HG02973 (cell line): Measurements from ENCODE around the gene CDK4.
A peak's percentile ranks its signal among the peaks of the same experiment; 100 is the strongest.

Source experiments
- ATAC-seq: cut with Tn5 transposase; IDR thresholded peaks from one replicate; pipeline ENCODE4 v1.9.1; 2021; ENCODE audit warnings: moderate library complexity; ENCODE audit not compliant: unreplicated experiment

The CDK4 gene

DNA sequence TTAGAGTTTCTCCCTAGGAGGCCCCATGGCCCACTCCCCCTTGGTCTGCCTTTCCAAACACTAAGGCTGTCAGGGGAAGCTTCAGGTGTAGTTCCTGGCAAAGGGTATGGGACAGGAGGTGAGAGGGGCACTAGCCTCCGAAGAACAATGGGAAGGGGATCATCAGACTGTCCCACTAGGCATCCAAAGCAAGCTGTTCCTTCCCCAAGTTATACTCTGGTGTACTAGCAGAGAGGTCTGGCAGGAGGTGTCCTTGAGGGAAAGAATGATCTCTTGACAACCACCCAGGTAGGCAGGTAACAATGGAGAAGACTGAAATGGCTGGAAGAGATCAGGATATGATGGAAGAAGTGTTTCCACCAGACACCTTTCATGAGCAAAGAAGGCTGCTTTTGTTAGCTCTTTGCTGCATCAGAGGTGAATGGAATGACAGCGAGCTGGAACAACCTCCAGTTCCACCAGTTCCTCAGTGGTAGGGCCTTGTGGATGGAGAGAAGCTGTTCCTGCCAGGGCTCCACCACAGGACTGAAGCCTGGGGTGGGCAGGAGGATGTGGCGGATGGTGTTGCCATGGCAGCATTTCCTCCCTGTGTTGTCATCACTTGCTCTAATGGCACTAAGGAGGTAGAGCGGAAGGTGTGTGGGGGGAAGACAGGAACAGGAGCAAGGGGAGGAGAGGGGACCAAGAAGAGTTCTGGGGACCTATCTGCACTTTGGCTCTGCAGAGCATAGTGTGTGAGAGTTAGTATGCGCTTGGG lies 11.3 kb downstream of the CDK4 start:
- peak; percentile 55 for ATAC-seq

DNA sequence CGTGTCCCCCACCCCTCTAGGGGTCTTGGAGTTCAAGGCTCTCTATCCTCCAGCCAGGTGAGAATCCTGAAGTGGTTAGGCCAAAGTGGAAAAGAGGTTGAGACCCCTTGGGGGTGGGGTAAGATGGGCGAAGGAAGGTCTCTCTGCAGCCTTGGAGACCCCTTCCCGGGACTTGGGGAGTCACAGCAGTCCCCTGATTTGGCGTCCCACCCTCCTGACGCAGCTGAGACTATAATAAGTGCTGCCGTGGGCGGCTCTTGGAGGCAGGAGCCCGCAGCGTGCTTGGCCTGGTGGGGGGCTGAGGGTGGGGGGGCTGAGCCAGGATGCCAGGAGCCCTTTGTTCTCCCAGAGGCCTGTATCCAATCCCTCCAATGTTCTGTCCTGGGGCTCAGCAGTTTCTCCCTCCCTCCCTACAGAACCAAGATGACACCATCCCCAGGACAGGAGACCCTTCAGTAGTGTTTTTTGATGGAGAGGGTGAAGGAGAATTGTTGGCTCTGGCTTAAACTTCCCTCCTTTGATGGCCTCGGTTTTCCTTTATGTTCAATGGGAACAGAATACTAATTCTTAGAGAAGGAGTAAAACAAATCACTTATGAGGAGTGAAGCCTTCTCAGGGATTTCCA lies 12.1 kb downstream of the CDK4 start:
- ATAC-seq, result no peak

DNA sequence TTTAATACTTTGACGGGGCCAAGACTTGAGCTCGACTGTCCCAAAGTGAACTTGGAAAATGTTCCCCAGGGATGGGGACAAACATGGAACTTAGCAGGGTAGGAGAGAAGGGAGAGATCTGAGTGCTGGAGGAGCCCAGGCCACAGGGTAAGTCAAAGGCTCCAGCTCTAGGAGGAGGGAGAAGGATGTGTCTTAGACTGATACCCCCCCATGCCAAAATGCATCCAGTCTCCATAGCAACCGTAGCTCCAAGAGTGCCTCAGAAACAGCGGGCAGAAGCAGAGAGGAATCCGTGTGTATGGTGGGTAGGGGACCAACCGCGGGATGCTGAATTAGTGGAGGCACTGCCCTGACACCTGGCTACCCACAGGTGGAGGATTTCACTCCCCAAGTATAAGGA lies 12.7 kb downstream of the CDK4 start:
- no peak for ATAC-seq

DNA sequence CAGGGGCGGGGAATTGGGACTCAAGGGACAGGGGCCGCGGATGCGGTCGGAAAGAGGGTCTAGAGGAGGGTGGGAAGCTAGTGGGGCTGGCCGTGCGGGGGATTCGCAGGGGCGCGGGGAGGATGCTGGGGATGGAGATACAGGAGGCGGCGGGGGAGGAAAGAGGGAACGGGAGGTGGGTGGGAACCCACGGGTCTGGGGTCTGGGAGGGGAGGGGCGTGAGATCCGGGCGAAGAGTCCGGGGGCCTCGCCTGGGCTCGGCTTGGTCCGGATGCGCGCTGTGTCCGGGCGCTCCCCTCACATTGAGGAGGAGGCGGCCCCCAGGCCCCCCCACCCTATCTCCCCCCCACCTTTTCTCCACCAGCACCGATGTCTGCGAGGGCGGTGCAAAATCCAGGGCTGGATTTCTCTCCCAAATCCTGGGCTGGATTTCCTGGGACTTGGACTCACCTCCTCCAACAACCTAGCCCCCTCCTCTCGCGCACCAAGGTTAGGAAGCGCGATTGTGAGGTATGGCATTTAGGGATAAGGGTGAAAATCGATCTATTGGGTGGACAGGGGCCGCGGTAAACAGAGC lies 13.4 kb downstream of the CDK4 start, which contains the start of gene AGAP2:
TSS of gene AGAP2 (minus strand) at position 82 of the 577 bp plus-strand sequence. CDS start 496 bp downstream, outside the sequence.
- no peak for ATAC-seq

DNA sequence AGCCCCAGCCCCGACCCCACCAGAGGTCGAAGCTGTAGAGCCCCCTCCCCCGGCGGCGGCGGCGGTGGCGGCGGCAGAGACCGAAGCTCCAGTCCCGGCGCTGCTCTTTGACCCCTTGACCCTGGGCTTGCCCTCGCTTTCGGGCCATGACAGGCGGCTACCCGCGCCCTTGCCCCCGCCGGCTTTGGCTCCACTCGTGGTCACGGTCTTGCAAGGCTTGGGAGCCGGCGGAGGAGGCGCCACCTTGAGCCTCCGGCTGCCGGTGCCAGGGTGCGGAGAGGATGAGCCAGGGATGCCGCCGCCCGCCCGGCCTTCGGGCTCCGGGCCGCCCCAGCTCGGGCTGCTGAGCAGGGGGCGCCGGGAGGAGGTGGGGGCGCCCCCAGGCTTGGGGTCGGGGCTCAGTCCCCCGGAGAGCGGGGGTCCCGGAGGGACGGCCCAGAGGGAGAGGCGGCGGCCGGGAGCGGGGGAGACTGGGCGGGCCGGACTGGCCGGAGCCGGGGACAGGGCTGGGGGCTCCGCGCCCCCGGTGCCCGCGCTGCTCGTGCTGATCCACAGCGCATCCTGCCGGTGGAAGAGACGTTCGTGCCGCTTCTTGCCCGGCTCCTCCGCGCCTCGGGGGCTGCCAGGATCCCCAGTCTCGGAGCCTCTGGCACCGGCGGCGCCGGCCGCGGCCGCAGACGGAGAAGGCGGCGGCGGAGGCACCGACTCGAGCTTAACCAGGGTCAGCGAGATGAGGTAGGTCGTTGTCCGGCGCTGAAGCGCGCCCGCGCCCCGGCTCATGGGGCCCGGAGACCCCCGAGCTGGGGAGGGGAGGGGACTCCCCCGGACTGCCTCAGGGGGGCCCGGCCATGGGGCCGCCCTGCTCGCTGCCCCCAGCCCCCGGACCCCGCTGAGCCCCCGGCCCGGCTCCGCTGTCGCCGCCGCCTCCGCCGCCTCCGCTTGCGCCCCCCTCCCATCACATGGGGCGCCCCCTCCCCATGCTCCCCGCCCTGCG lies 14.3 kb downstream of the CDK4 start:
- ATAC-seq, result no peak

DNA sequence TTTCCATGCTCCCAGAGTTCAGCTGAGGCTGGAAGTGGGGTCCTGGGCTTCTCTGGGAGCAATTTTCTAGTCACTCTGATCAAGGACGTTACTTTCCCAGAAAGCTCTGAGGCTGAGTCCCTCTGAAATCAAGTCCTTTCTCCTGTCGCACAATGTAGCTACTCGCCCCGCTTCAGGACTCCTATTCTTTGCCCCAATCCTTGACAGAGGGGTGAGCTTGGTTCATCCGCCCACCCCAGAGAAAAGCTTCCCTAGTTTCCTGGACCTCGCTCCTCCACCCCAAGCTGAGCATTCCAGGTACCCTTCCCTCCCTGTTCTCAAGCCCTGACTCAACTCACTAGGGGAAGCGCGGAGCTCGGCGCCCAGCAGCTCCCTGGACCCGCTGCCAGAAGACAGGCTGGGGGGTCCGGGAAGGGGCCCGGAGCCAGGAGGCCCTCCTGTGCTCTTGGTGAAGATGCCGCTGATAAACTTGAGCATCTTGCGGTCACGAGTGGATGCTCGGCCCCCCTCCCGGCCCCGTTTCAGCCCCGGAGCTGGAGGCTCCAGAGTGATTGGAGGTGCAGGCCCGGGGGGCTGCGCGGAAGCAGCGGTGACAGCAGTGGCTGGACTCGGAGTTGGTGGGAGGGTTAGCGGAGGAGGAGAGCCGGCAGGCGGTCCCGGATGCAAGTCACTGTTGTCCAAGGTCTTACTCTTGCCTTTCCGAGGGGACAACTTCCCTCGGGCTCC lies 15.2 kb downstream of the CDK4 start:
- ATAC-seq, result no peak

DNA sequence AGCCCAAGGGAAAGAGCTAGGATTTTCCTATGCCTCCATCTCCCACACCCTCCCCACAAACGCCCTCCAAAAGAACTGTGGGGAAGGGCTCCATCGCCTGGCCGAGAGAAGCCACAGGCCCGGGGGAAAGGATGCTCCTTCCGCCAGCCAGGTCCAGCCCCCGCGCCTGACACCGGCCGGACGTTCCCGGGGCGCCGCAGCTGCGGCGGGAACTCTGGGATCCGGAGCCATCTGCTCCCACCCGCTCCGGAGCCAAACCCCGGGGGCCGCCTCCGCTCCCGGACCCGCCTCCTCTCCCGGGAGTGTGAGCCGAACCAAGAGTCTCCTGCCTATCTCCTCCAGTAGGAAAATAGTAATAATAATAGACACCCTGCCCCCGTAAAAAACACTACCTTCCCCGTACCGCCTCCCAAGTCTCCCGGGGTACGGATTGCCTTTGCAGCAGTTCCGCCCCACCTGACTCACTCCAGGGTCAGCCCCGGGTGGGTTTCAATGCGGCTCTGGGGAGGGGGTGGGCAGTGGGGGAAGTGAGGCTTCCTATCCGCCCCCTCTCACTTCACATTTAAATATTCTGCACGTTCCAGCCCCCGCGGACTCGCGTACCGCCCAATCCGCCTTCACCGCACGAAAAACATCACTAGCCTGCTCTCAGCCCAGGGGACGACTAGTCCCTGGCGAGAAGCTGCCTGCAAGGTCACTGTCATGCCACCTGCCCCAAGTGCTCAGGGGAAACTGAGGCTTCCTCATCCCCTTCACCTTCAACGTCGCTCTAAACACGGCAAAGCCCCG lies 16.0 kb downstream of the CDK4 start:
- no peak for ATAC-seq

DNA sequence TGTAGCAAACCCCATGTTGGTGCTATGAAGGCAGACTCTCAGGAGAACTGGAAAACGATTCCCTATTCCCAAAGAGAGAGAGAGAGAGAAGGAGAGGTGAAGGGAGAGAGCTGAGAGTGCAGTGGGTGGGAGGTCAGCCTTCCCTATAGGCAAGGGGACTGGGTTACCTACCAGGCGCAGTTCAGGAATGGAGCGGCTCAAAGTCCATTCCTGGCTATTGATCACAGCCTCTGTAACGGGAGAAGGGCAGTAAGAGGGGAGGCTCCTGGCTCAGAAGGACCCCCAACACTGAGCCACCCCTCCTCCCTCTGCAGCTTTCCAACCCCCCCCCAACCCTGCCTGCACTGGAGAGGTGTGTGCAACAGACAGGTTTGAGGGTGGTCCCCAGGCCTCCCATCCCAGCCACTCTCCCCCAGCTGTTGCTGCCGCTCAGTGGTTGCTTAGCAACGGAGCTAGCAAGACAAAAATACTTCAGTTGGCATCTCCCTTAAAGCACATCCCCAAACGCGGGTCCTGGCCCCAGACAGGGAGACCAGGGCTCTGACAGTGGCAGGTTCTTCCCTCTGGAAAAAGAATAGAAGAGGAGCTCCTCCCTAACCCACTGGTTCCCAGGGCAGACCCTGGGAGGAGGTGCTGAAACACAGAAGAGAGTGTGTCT lies 16.8 kb downstream of the CDK4 start:
- no peak for ATAC-seq

DNA sequence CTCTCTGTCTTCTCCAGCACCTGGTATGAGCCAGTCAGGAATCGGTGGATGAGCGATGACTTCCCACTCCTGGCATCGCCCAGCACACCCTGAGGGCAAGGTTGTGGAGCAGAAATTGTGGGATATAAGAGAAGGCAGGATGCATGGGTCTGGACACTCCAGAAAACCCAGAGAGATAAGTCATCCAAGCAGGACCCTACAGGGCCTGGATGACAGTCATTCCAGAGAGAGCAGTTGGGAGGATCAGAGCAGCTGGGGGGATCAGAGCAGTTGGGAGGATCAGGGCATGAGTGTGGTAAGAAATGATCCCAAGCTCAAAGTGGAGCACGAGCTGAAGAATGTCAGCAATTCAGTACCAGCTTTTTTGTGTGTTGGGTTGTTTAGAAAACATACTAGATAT lies 17.5 kb downstream of the CDK4 start:
- ATAC-seq, result no peak

DNA sequence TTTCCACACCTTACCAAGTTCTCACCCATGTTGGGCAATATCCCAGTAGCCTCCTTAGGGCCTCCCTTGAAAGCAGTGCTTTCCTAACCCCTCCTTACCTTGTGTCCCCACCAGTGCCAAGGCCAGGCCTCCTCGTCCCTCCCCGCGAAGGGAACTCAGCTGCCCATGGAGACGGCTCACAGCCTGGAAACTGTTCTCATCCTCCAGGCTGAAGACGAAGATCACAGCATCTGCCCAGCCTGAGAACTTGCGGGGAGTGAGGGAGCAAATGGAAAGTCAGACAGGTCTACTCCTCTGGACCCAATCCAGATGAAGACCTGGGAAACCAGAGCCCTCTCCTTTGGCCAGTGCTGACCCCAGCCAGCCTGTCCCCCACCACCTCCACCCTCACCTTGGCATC lies 18.2 kb downstream of the CDK4 start:
- no peak for ATAC-seq

DNA sequence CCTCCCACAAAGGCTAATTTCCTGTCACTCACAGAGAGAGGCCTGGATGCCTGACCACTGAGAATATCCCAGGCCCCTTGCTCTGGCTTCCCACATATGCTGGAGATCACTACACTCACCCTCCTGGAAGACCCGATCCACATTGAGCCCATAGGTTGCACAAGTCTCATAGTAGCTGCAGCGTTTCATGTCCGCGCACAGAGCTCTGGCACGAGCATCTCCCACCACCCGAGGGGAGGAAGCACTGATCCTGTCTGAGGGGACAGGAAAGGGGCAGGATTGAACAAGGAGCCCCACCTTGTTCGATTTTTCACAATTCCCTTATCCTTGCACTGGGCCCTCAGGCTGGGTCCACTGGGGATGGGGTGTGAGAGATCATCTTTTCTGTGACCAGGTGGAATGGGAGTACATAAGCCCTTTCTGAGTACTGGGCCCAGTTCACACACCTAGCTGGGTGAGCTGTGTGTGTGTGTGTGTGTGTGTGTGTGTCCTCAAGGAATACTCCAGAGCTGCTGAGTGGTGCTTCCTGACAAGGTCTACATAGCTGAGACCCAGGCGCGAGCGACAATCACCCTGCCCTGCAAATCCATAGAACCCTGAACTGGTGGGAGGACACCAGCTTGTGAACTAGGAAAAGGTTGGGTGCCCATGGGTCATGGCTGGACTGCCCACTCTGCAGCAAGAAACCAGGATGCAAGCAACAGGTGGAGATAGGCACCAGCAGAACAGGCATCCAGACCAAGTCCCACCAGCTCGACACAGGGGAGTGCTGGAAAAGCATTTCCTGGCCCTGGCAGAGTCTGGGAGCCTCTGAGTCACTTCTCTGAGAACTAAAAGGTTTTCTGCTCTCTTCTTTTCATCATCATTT lies 19.1 kb downstream of the CDK4 start:
- no peak for ATAC-seq

DNA sequence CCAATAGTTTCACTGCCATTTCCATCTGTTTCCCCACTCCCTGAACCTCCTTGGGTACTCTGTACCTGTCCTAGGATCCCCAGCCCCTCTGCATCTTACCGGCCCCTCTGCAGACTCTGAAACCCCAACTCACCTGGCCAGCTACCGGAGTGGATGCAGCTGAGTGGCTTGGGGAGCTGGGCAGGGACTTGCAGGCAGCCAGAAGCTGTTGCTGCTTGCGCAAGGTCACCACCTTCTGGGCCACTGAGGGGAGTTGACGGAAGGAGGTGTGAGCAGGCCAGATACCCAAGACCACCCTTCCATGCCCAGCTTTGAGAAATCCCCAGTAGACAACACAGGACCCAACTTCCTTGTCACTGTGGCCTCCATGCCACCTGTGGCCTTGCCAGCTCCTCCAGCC lies 19.8 kb downstream of the CDK4 start:
- ATAC-seq, result no peak

DNA sequence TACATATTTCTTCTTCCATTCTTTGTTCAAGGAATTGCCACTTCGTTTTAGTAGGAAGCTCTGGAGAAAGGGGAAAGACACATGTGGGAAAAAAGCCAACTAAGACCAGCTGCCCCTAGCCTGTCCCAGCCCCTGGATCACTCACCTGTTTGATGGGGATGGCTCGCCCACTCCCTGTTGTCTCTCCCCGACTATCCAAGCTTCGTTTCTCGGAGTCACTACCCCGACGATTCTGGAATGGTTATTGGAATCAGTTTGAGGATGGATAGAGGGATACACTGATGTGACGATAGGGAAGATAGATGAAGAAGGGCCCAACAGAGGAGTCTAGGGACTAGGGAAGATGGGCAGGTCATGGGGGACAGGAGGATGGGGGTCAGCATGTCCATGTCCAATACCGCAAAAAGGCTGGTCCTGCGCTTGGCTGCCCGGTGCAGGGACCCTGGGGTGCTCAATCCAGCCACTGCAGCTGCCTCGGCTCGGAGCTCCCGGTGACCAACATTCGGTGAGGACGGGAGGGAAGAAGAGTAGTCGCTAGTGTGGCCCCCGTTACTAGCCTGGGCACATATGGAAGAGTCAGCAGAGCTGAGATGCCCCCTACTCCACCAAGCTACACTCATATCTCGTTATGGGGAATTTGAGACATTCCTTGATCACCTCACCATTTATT lies 20.6 kb downstream of the CDK4 start:
- ATAC-seq, result no peak

DNA sequence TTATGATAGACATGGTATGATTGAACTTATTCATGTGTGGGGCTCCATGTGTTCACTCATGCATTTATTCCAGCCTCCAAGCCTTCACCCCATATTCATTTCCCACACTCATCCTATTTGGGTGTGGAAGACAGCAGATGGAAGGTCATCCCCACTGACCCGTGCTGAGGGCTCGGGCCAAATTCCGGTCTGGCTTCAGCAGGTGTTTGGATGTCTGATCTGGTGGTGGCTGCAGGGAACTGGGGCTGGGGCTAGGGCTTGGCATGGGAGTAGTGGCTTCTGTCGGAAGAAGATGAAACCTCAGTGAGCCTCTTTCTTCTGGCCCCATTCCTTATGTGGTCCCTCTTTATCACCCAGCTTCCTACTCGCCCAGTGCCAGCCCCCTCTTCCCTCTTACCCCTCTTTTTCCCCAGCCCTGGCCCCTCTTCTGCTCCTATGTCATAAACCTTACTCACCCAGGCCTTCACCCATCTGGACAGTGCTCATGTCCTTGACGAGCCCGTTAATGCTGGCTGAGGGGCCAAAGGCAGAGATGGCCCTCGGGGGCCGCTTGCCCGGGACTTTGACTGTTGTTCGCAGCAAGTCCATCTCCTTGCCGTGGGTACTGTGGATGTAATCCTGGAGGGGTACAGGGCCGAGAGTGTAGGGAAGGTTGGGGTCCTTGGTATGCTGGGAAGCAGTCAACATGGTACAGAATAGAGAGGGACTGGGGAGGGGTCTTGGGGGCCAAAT lies 21.6 kb downstream of the CDK4 start:
- ATAC-seq, result no peak

DNA sequence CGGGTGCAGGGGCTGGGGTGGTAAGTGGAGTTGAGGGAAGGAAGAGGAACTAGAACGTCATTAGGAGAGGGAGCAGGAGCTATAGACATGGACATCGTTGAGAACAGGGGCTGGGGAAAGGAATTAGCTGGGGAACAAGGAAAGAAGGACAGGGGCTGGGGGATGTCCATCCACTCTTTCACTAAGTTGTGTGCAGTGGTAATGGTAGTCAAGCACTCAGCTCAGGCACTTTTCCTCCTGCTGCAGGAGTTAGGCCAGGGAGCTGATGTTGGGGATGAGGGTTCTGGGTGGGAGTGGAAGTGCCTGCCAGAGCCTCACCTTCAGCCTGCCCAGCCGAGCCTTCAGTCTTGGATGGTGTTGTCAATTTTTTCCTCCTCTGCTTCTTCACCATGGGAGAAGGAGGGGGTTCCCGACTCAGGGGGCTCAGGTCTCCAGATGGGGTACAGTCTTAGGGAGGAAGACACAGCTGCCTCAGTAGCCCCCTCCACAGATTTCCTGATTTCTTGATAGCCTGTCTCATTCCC lies 22.7 kb downstream of the CDK4 start:
- no peak for ATAC-seq

DNA sequence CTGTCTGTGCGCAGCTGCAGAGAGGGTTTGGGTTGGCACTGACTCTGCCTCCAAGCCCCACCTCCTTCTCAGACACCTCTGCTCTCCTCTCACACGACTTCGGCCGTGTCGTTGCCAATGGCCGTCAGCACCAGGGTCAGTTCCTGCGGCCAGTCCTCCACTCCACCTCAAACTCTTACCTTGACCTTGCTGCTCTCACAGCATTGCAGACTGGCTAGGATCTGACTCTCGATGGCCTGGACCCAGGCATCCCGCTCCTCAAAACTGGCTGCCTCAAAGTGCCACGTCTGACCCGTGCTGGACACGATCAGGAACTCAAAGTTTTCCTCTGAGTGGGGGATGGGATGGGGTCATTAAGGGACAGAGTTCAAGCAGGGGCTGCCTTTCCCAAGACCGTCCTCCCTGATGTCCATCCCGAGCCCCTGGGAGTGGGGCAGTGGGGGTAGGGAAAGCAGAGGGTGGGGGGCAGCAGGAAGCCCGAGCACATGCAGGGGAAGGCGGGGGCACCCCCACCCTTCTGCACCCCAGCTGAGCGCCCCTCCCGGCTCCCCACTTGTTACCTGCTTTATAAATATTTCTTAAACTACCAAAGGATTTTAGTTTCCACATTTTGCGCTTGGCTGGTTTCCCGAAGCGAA lies 24.2 kb downstream of the CDK4 start:
- no peak for ATAC-seq
